DMS79 (cell line): Measurements from ENCODE around the gene LRIT2.

Source experiments
- DNase-seq: peaks from one replicate; lab custom pipeline; 2025; lab: John Stamatoyannopoulos, UW

LRIT2 gene

GRCh38 chr10:84241185-84241790 is 15.9 kb upstream of the LRIT2 start, which contains the start of gene LRIT1:
Gene LRIT1, minus strand, starts transcription at chr10:84241546. Its CDS starts 107 bp downstream, at chr10:84241439.
- no peak for DNase-seq

GRCh38 chr10:84238909-84239308 is 13.6 kb upstream of the LRIT2 start:
- no peak for DNase-seq

GRCh38 chr10:84237199-84238051 is 12.1 kb upstream of the LRIT2 start:
- no peak for DNase-seq

- DNase-seq: no peak
These were observed 11.5 kb upstream of the LRIT2 start for GRCh38 chr10:84236807-84237198.

- no peak for DNase-seq
These were observed 9.8 kb upstream of the LRIT2 start for GRCh38 chr10:84235096-84235495.

GRCh38 chr10:84234479-84234878 is 9.1 kb upstream of the LRIT2 start:
- no peak for DNase-seq

GRCh38 chr10:84233940-84234339 is 8.6 kb upstream of the LRIT2 start:
- no peak for DNase-seq

- DNase-seq: no peak
These were observed 7.0 kb upstream of the LRIT2 start for GRCh38 chr10:84232376-84232775.

GRCh38 chr10:84230359-84230758 is 5.0 kb upstream of the LRIT2 start:
- DNase-seq: no peak

- no peak for DNase-seq
These were observed 2.5 kb upstream of the LRIT2 start for GRCh38 chr10:84227810-84228209.

GRCh38 chr10:84226616-84227015 is 1.3 kb upstream of the LRIT2 start:
- DNase-seq: no peak

GRCh38 chr10:84224411-84225028 is 824 bp downstream of the LRIT2 start:
- no peak for DNase-seq

- no peak for DNase-seq
These were observed 3.4 kb downstream of the LRIT2 start for GRCh38 chr10:84221916-84222315.

- no peak for DNase-seq
These were observed 7.6 kb downstream of the LRIT2 start for GRCh38 chr10:84217746-84218145.

GRCh38 chr10:84216834-84217233 is 8.5 kb downstream of the LRIT2 start:
- no peak for DNase-seq

GRCh38 chr10:84214612-84215235 is 10.6 kb downstream of the LRIT2 start:
- no peak for DNase-seq

GRCh38 chr10:84214046-84214572 is 11.2 kb downstream of the LRIT2 start:
- DNase-seq: no peak

- no peak for DNase-seq
These were observed 12.3 kb downstream of the LRIT2 start for GRCh38 chr10:84213076-84213475.

- DNase-seq: no peak
These were observed 13.3 kb downstream of the LRIT2 start for GRCh38 chr10:84212014-84212413.

GRCh38 chr10:84211566-84211965 is 13.8 kb downstream of the LRIT2 start:
- DNase-seq: no peak

- no peak for DNase-seq
These were observed 17.3 kb downstream of the LRIT2 start for GRCh38 chr10:84208023-84208422.

GRCh38 chr10:84205853-84206525 is 19.4 kb downstream of the LRIT2 start:
- no peak for DNase-seq
